ENCODE measurements around the gene TELO2.

The TELO2 gene

DNA sequence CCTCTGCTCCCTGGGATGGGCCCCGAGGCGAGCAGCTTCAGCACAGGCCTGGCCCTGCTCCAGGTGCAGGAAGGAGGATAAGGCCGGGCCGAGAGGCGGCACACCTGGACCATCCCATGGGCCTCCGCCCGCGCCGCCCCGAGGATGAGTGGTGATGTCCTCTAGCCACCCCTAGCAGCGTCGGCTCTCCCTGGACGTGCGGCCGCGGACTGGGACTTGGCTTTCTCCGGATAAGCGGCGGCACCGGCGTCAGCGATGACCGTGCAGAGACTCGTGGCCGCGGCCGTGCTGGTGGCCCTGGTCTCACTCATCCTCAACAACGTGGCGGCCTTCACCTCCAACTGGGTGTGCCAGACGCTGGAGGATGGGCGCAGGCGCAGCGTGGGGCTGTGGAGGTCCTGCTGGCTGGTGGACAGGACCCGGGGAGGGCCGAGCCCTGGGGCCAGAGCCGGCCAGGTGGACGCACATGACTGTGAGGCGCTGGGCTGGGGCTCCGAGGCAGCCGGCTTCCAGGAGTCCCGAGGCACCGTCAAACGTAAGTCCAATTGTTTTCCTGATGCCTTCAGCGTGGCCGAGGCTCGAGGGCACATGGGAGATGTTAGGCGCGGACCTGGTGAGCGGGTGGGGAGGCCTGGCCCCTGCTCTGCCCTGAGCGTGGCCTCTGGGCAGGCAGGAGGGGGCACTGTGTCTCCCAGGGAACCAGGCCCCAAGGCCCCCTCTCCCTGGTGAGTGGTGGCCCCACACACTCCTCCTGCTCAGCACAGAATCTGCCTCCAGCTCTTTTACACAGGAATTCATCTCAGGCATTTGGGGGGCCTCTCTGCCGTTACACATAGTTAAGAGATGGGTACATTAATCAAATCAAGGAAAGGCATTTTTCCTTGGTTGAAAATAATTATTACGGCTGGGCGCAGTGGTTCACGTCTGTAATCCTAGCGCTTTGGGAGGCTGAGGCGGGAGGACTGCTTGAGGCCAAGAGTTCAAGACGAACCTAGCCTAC, 41.2 kb downstream of the TELO2 start:
- peak overlapping the region; percentile 78 for H3K4me3 ChIP-seq (ENCODE audit: low read length)
- peak; percentile 29 for DNase-seq (ENCODE audit: low read depth)
- TF ChIP-seq, protein P1, sequence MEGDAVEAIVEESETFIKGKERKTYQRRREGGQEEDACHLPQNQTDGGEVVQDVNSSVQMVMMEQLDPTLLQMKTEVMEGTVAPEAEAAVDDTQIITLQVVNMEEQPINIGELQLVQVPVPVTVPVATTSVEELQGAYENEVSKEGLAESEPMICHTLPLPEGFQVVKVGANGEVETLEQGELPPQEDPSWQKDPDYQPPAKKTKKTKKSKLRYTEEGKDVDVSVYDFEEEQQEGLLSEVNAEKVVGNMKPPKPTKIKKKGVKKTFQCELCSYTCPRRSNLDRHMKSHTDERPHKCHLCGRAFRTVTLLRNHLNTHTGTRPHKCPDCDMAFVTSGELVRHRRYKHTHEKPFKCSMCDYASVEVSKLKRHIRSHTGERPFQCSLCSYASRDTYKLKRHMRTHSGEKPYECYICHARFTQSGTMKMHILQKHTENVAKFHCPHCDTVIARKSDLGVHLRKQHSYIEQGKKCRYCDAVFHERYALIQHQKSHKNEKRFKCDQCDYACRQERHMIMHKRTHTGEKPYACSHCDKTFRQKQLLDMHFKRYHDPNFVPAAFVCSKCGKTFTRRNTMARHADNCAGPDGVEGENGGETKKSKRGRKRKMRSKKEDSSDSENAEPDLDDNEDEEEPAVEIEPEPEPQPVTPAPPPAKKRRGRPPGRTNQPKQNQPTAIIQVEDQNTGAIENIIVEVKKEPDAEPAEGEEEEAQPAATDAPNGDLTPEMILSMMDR (conservative IDR thresholded peaks at IDR 0.05; ENCODE audit: low read length): no peak

DNA sequence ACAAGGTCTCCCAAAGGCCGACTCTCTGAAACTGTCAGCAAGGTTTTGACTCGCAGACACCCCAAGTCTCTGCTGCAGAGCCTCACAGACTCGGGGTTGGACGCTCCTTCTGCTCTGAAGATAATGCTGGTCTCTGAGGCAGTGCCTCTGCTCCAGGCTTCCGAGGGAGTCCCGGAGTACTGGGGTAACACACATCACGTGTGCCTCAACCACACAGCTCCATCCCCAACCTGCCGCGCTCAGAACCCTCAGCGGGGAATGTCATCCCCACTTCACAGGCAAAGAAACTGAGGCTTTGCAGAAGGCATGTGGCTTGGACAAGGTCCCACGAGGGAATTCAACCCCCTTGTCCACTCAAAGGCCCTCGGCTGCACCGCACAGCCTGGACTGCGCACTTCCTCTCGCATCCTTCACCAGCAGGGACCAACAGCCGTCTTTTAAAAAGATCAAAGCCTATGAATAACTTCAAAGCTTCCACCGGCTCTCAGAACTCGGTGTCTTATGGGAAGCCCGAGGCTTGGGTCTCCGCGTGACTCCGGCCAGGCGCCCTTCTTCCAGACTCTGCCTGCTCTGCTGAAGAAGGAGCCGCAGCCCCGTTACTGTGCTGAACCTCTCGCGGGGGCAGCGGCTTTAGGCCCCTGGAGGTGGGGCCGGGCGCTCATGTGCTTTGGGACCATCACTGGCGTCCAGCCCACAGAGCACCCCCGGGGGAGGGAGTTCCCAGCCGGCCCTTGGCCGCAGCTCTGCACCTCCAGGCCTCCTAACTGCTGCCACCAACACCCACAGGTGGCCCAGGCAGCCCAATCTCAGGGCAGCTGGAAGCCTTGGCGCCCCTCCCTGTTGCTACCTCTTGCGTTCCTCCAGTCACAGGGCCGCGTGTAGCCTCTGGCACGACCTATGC, 42.5 kb downstream of the TELO2 start:
- TF ChIP-seq, protein P1 (conservative IDR thresholded peaks at IDR 0.05; ENCODE audit: low read length): no peak
- H3K4me3 ChIP-seq (ENCODE audit: low read length): peak overlapping the region; percentile 78
- DNase-seq (ENCODE audit: low read depth): peak; percentile 13

- no peak overlapping the region for H3K4me3 ChIP-seq (ENCODE audit: low read length)
- TF ChIP-seq, protein P1 (conservative IDR thresholded peaks at IDR 0.05; ENCODE audit: low read length): no peak
- DNase-seq (ENCODE audit: low read depth): no peak
Observed at GRCh38 chr16:1536601-1537000, 43.4 kb downstream of the TELO2 start.

GRCh38 chr16:1537138-1537577, 44.0 kb downstream of the TELO2 start:
- H3K4me3 ChIP-seq (ENCODE audit: low read length): no peak overlapping the region
- no peak for DNase-seq (ENCODE audit: low read depth)
- TF ChIP-seq, protein P1 (conservative IDR thresholded peaks at IDR 0.05; ENCODE audit: low read length): no peak

- DNase-seq (ENCODE audit: low read depth): no peak
- no peak overlapping the region for H3K4me3 ChIP-seq (ENCODE audit: low read length)
- TF ChIP-seq, protein P1 (conservative IDR thresholded peaks at IDR 0.05; ENCODE audit: low read length): no peak
Observed at GRCh38 chr16:1537763-1538289, 44.7 kb downstream of the TELO2 start.

DNA sequence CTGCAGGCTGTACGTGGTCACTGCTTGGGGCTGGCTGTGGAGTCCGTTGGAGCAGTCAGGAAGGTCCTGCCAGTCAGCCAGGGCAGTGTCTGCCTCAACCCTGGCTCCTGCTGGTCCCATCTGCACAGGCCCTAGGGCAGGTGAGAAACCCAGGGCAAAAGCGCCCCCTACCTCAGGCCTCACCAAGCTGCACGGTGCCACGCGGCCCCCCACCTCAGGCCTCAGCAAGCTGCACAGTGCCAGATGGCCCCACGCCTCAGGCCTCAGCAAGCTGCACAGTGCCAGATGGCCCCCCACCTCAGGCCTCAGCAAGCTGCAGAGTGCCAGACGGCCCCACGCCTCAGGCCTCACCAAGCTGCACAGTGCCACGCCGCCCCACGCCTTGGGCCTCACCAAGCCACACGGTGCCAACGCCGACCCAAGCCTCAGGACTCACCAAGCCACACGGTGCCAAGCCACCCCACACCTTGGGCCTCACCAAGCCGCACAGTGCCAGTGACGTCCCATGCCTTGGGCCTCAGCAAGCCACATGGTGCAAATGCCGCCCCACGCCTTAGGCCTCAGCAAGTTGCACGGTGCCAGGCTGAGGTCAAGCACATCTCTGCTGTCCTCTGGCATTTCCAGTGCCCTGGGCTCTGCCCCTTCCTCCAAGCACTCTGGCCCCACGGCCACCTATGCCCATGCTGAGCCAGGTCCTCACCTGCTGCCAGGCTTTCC, 45.8 kb downstream of the TELO2 start:
- TF ChIP-seq, protein P1 (conservative IDR thresholded peaks at IDR 0.05; ENCODE audit: low read length): no peak
- H3K4me3 ChIP-seq (ENCODE audit: low read length): no peak overlapping the region
- DNase-seq (ENCODE audit: low read depth): no peak
